ENCODE results near the gene ACBD6.

The ACBD6 gene

GRCh38 chr1:180267211-180267561 is 235.2 kb downstream of the ACBD6 start:
- DNase-seq = no peak

GRCh38 chr1:180266275-180267210 is 235.8 kb downstream of the ACBD6 start:
- no peak for DNase-seq

- no peak for DNase-seq
Measured at GRCh38 chr1:180265871-180266270, 236.5 kb downstream of the ACBD6 start.

GRCh38 chr1:180265201-180265600 is 237.2 kb downstream of the ACBD6 start:
- no peak for DNase-seq

- DNase-seq = no peak
Measured at GRCh38 chr1:180264595-180264994, 237.8 kb downstream of the ACBD6 start.

- no peak for DNase-seq
Measured at GRCh38 chr1:180262628-180263488, 239.5 kb downstream of the ACBD6 start.

GRCh38 chr1:180261524-180262155 is 240.7 kb downstream of the ACBD6 start:
- DNase-seq = no peak

- DNase-seq = no peak
Measured at GRCh38 chr1:180261030-180261429, 241.3 kb downstream of the ACBD6 start.

- DNase-seq = no peak
Measured at GRCh38 chr1:180260541-180260940, 241.8 kb downstream of the ACBD6 start.

GRCh38 chr1:180259431-180260338 is 242.7 kb downstream of the ACBD6 start:
- no peak for DNase-seq

- DNase-seq = no peak
Measured at GRCh38 chr1:180258935-180259334, 243.4 kb downstream of the ACBD6 start.

GRCh38 chr1:180258290-180258689 is 244.1 kb downstream of the ACBD6 start:
- no peak for DNase-seq

GRCh38 chr1:180257486-180257885 is 244.9 kb downstream of the ACBD6 start:
- DNase-seq = no peak

GRCh38 chr1:180257028-180257386 is 245.4 kb downstream of the ACBD6 start:
- DNase-seq = no peak

- no peak for DNase-seq
Measured at GRCh38 chr1:180256341-180257027, 245.9 kb downstream of the ACBD6 start.

GRCh38 chr1:180255536-180256340 is 246.6 kb downstream of the ACBD6 start:
- DNase-seq = no peak

- DNase-seq = no peak
Measured at GRCh38 chr1:180254854-180255253, 247.5 kb downstream of the ACBD6 start.

- no peak for DNase-seq
Measured at GRCh38 chr1:180254496-180254819, 247.9 kb downstream of the ACBD6 start.

GRCh38 chr1:180253585-180254495 is 248.5 kb downstream of the ACBD6 start:
- no peak for DNase-seq

Measured in NCI-H1417 treated with DMSO at 0.1 percent for 48 hours (cell line).